ENCODE measurements around the gene NTHL1.

DNA sequence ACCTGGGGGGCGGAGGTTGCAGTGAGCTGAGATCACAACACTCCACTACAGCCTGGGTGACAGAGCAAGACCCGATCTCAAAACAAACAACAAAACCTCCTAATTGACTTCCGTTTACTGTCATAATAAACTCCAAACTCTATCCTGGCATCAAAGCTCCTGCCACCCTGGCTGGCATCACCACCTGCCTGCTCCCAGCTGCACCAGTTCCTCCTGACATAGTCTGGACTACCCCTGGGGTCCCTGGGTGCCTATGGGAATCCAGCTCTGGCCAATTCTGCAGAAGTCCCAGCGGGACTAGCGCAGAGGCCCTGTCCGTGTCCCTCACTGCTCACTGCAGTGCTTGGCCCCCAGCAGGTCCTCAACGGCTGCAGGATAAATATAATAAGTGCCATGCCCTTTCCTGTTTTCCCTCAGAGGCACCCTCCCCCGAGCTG lies 723 bp downstream of the NTHL1 start:
- TF ChIP-seq CEBPB (IDR thresholded peaks at IDR 0.05): no peak
- TF ChIP-seq EP300 (IDR thresholded peaks at IDR 0.05; ENCODE audit: borderline replicate concordance): no peak
- TF ChIP-seq TAF1 (IDR thresholded peaks at IDR 0.05; ENCODE audit: low read depth): no peak

Data from Ishikawa (cell line).